WTC11 (cell line): ENCODE data around the gene GTF2A1L. TPM values are rescaled to one million over a fixed set of nuclear protein-coding genes. Genes with fewer than 3 reads are reported as not detected.

ENCODE experiments used
- ATAC-seq: fragments of 200-7000 bp; cut with Tn5 transposase; 2 replicates; pipeline ENCODE4 v1.10.0; 2021; ENCODE audit warnings: mild to moderate bottlenecking, moderate library complexity
- CTCF ChIA-PET: fragments of 300-600 bp; sonication (Branson Sonifier 250); formaldehyde crosslinking; loops from one replicate; lab custom pipeline; 2021; ENCODE audit warnings: antibody characterized with exemption; lab: Charles Lee
- POLR2A ChIA-PET: fragments of 350-600 bp; sonication (Branson Sonifier 250); formaldehyde crosslinking; loops from one replicate; lab custom pipeline; 2021; ENCODE audit warnings: antibody characterized with exemption; lab: Charles Lee
- DNase-seq: peaks from one replicate; pipeline ENCODE4 v3.0.0; 2021; ENCODE audit warnings: low spot score
- H3K27ac Mint-ChIP-seq: 2 replicates; pipeline ENCODE4 v1.8.0; 2021; ENCODE audit warnings: mixed read lengths
- H3K27me3 Mint-ChIP-seq: 2 replicates; pipeline ENCODE4 v1.8.0; 2021; ENCODE audit warnings: low read depth, mild to moderate bottlenecking, moderate library complexity, mixed read lengths
- H3K36me3 Mint-ChIP-seq: 2 replicates; pipeline ENCODE4 v1.8.0; 2021; ENCODE audit warnings: mixed read lengths
- H3K4me1 Mint-ChIP-seq: 2 replicates; pipeline ENCODE4 v1.8.0; 2022; ENCODE audit warnings: mixed read lengths
- H3K4me3 Mint-ChIP-seq: 2 replicates; pipeline ENCODE4 v1.8.0; 2021; ENCODE audit warnings: mild to moderate bottlenecking, moderate library complexity, mixed read lengths
- H3K9me3 Mint-ChIP-seq: 2 replicates; pipeline ENCODE4 v1.8.0; 2021; ENCODE audit warnings: mixed read lengths
- EMX1 ChIP-seq: fragments of 250-450 bp; sonication (Bioruptor Pico); IDR thresholded peaks from 2 replicates; pipeline ENCODE4 v1.8.0; 2021; ENCODE audit warnings: mild to moderate bottlenecking
- ESRRA ChIP-seq: sonication (generic); formaldehyde crosslinking; IDR thresholded peaks from 2 replicates; pipeline ENCODE4 v1.8.1; 2022; ENCODE audit warnings: mild to moderate bottlenecking, missing genetic modification reagents, borderline replicate concordance
- ETV6 ChIP-seq: sonication (generic); formaldehyde crosslinking; IDR thresholded peaks from 2 replicates; pipeline ENCODE4 v1.8.1; 2022; ENCODE audit warnings: mild to moderate bottlenecking, missing genetic modification reagents
- GTF2I ChIP-seq: fragments of 250-450 bp; sonication (Bioruptor Pico); conservative IDR thresholded peaks from 2 replicates; pipeline ENCODE4 v1.4.0; 2021; ENCODE audit warnings: mild to moderate bottlenecking
- JUN ChIP-seq: sonication (generic); formaldehyde crosslinking; IDR thresholded peaks from 2 replicates; pipeline ENCODE4 v1.8.0; 2023; ENCODE audit warnings: mild to moderate bottlenecking, missing genetic modification reagents
- NFATC4 ChIP-seq: fragments of 250-450 bp; sonication (Bioruptor Pico); IDR thresholded peaks from 2 replicates; pipeline ENCODE4 v1.9.0; 2021; ENCODE audit warnings: mild to moderate bottlenecking
- NFYB ChIP-seq: sonication (generic); formaldehyde crosslinking; conservative IDR thresholded peaks from 2 replicates; pipeline ENCODE4 v1.8.0; 2022; ENCODE audit warnings: low read depth, missing genetic modification reagents
- NR1H2 ChIP-seq: sonication (generic); formaldehyde crosslinking; IDR thresholded peaks from 2 replicates; pipeline ENCODE4 v1.9.0; 2021; ENCODE audit warnings: mild to moderate bottlenecking, moderate library complexity, missing genetic modification reagents
- SMAD3 ChIP-seq: sonication (generic); formaldehyde crosslinking; IDR thresholded peaks from 2 replicates; pipeline ENCODE4 v1.8.0; 2022; ENCODE audit warnings: missing genetic modification reagents, mild to moderate bottlenecking, borderline replicate concordance
- SMAD4 ChIP-seq: sonication (generic); formaldehyde crosslinking; IDR thresholded peaks from 2 replicates; pipeline ENCODE4 v1.8.0; 2022; ENCODE audit warnings: mild to moderate bottlenecking, missing genetic modification reagents
- SOX15 ChIP-seq: fragments of 250-450 bp; sonication (Bioruptor Pico); IDR thresholded peaks from 2 replicates; pipeline ENCODE4 v1.9.0; 2021; ENCODE audit warnings: mild to moderate bottlenecking
- total RNA-seq: library from RNA; stranded (reverse); gene quantifications from 3 replicates; pipeline ENCODE4 v1.2.3, GENCODE V29; 2021
- TF ChIP-seq, protein P1 (sequence below): fragments of 250-450 bp; sonication (Bioruptor Pico); IDR thresholded peaks from 2 replicates; pipeline ENCODE4 v1.9.0; 2021; ENCODE audit warnings: mild to moderate bottlenecking, borderline replicate concordance
- TF ChIP-seq, protein P2 (sequence below): sonication (generic); formaldehyde crosslinking; IDR thresholded peaks from 2 replicates; pipeline ENCODE4 v1.8.1; 2023; ENCODE audit warnings: mild to moderate bottlenecking, missing genetic modification reagents, moderate library complexity
- TF ChIP-seq, protein P3 (sequence below): fragments of 250-450 bp; sonication (Bioruptor Pico); IDR thresholded peaks from 2 replicates; pipeline ENCODE4 v2.1.2; 2022; ENCODE audit warnings: mild to moderate bottlenecking, moderate library complexity
- TF ChIP-seq, protein P4 (sequence below): sonication (generic); formaldehyde crosslinking; IDR thresholded peaks from 2 replicates; pipeline ENCODE4 v1.8.1; 2022; ENCODE audit warnings: low read depth, missing genetic modification reagents, borderline replicate concordance
- TF ChIP-seq, protein P5 (sequence below): fragments of 250-450 bp; sonication (Bioruptor Pico); IDR thresholded peaks from 2 replicates; pipeline ENCODE4 v1.9.0; 2021; ENCODE audit warnings: mild to moderate bottlenecking
- TF ChIP-seq, protein P6 (sequence below): fragments of 250-450 bp; sonication (Bioruptor Pico); IDR thresholded peaks from 2 replicates; pipeline ENCODE4 v1.9.0; 2021; ENCODE audit warnings: moderate library complexity, mild to moderate bottlenecking, inconsistent platforms, borderline replicate concordance
- TF ChIP-seq, protein P7 (sequence below): sonication (generic); formaldehyde crosslinking; IDR thresholded peaks from 2 replicates; pipeline ENCODE4 v1.8.1; 2023; ENCODE audit warnings: mild to moderate bottlenecking, missing genetic modification reagents
- TF ChIP-seq, protein P8 (sequence below): sonication (generic); formaldehyde crosslinking; conservative IDR thresholded peaks from 2 replicates; pipeline ENCODE4 v1.8.1; 2022; ENCODE audit warnings: mild to moderate bottlenecking, missing genetic modification reagents
- TF ChIP-seq, protein P9 (sequence below): fragments of 250-450 bp; sonication (Bioruptor Pico); conservative IDR thresholded peaks from 2 replicates; pipeline ENCODE4 v1.9.0; 2021; ENCODE audit warnings: mild to moderate bottlenecking

Gene GTF2A1L
- total RNA-seq, 1 experiment from 2014 or later, result not detected

DNA sequence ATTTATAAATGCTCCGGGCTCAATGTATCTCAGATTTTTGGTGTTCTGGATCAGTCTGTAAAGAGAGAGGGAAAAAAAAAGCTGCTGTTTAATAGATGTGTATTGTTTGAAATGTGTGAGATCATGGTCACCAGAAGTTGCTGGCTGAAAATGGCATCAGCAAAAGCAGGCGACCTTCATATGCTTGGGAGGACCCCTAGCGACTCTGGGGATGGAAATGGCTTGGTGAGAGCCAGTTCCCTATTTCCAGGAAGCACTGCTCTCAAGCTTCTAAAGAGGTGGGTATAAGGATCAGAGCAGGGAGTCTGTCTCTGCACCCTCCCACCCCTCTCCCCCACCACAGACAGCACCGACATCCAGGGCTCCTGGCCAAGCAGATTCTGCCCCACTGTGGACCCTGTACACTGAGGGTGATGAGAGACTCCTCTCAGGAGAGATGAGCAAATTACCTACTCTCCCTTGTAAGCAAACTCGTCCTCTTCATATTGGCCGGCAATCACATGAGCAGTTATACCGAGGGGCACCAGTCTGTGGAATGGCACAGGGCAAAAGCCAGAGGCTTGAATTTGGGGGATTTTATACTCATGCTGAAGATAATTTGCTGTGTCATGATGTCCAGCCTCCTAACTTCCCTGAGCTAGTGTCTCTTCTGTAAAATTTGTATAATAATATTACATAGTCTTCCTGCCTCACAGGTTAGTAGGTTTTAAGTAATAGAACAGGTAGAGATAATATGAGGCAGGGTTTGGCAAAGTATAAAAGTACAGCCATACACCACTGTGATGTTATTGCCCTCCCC, 108.2 kb downstream of the GTF2A1L start (continued):
- TF ChIP-seq, protein P1, sequence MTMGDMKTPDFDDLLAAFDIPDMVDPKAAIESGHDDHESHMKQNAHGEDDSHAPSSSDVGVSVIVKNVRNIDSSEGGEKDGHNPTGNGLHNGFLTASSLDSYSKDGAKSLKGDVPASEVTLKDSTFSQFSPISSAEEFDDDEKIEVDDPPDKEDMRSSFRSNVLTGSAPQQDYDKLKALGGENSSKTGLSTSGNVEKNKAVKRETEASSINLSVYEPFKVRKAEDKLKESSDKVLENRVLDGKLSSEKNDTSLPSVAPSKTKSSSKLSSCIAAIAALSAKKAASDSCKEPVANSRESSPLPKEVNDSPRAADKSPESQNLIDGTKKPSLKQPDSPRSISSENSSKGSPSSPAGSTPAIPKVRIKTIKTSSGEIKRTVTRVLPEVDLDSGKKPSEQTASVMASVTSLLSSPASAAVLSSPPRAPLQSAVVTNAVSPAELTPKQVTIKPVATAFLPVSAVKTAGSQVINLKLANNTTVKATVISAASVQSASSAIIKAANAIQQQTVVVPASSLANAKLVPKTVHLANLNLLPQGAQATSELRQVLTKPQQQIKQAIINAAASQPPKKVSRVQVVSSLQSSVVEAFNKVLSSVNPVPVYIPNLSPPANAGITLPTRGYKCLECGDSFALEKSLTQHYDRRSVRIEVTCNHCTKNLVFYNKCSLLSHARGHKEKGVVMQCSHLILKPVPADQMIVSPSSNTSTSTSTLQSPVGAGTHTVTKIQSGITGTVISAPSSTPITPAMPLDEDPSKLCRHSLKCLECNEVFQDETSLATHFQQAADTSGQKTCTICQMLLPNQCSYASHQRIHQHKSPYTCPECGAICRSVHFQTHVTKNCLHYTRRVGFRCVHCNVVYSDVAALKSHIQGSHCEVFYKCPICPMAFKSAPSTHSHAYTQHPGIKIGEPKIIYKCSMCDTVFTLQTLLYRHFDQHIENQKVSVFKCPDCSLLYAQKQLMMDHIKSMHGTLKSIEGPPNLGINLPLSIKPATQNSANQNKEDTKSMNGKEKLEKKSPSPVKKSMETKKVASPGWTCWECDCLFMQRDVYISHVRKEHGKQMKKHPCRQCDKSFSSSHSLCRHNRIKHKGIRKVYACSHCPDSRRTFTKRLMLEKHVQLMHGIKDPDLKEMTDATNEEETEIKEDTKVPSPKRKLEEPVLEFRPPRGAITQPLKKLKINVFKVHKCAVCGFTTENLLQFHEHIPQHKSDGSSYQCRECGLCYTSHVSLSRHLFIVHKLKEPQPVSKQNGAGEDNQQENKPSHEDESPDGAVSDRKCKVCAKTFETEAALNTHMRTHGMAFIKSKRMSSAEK (CRISPR knock-in tag), result no peak
- TF ChIP-seq, protein P2, sequence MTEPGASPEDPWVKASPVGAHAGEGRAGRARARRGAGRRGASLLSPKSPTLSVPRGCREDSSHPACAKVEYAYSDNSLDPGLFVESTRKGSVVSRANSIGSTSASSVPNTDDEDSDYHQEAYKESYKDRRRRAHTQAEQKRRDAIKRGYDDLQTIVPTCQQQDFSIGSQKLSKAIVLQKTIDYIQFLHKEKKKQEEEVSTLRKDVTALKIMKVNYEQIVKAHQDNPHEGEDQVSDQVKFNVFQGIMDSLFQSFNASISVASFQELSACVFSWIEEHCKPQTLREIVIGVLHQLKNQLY (CRISPR knock-in tag), result no peak
- TF ChIP-seq, protein P3, sequence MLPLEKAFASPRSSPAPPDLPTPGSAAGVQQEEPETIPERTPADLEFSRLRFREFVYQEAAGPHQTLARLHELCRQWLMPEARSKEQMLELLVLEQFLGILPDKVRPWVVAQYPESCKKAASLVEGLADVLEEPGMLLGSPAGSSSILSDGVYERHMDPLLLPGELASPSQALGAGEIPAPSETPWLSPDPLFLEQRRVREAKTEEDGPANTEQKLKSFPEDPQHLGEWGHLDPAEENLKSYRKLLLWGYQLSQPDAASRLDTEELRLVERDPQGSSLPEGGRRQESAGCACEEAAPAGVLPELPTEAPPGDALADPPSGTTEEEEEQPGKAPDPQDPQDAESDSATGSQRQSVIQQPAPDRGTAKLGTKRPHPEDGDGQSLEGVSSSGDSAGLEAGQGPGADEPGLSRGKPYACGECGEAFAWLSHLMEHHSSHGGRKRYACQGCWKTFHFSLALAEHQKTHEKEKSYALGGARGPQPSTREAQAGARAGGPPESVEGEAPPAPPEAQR (CRISPR knock-in tag), result no peak
- TF ChIP-seq GTF2I (CRISPR knock-in tag), result no peak
- no peak for TF ChIP-seq SMAD4 (CRISPR knock-in tag)
- no peak for TF ChIP-seq NFYB (CRISPR knock-in tag)
- TF ChIP-seq SMAD3 (CRISPR knock-in tag), result no peak
- TF ChIP-seq, protein P4, sequence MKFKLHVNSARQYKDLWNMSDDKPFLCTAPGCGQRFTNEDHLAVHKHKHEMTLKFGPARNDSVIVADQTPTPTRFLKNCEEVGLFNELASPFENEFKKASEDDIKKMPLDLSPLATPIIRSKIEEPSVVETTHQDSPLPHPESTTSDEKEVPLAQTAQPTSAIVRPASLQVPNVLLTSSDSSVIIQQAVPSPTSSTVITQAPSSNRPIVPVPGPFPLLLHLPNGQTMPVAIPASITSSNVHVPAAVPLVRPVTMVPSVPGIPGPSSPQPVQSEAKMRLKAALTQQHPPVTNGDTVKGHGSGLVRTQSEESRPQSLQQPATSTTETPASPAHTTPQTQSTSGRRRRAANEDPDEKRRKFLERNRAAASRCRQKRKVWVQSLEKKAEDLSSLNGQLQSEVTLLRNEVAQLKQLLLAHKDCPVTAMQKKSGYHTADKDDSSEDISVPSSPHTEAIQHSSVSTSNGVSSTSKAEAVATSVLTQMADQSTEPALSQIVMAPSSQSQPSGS (CRISPR knock-in tag), result no peak

DNA sequence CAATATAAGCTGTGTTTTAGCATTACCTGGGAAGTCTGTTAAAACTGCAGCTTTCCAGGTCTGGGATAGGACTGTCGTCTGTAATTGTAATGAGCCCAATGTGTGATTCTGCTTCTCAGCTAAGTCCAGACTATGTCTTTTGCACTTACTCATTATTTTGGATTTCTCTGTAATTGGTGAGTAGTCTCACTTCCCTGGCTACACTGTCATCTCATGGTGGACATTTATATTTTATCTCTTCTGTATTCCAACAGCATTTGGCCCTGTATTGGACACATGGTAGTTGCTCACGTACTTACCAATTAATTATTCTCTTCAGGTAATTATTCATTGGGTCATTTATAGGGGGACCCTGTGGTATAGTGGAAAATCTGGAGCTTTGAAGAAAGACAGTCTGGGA, 109.9 kb downstream of the GTF2A1L start:
- Mint-ChIP-seq H3K4me1 (peaks cover 25% of the 10 kb centered on the region), H3K36me3 (no peaks in the 10 kb centered on the region), H3K9me3 (no peaks in the 10 kb centered on the region), H3K4me3 (no peak overlapping the region), H3K27ac (no peak overlapping the region), H3K27me3 (no peaks in the 10 kb centered on the region)
- ATAC-seq (no peak), DNase-seq (no peak)
- CTCF ChIA-PET, result interaction anchor here (1.0 kb wide), 1 partner anchor 127 kb away, joined by 3 read pairs; no protein-coding TSS in a partner anchor
- POLR2A ChIA-PET, result interaction anchor here (0.5 kb wide), 1 partner anchor 58 kb away, joined by 4 read pairs; no protein-coding TSS in a partner anchor
- TF ChIP-seq NR1H2, result no peak
- TF ChIP-seq, protein P5, sequence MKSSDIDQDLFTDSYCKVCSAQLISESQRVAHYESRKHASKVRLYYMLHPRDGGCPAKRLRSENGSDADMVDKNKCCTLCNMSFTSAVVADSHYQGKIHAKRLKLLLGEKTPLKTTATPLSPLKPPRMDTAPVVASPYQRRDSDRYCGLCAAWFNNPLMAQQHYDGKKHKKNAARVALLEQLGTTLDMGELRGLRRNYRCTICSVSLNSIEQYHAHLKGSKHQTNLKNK, result no peak
- no peak for TF ChIP-seq NFATC4
- TF ChIP-seq ETV6, result no peak
- no peak for TF ChIP-seq JUN (CRISPR knock-in tag)
- TF ChIP-seq, protein P6, sequence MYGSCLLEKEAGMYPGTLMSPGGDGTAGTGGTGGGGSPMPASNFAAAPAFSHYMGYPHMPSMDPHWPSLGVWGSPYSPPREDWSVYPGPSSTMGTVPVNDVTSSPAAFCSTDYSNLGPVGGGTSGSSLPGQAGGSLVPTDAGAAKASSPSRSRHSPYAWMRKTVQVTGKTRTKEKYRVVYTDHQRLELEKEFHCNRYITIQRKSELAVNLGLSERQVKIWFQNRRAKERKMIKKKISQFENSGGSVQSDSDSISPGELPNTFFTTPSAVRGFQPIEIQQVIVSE (CRISPR knock-in tag), result no peak
- no peak for TF ChIP-seq SOX15 (CRISPR knock-in tag)
- TF ChIP-seq, protein P7, sequence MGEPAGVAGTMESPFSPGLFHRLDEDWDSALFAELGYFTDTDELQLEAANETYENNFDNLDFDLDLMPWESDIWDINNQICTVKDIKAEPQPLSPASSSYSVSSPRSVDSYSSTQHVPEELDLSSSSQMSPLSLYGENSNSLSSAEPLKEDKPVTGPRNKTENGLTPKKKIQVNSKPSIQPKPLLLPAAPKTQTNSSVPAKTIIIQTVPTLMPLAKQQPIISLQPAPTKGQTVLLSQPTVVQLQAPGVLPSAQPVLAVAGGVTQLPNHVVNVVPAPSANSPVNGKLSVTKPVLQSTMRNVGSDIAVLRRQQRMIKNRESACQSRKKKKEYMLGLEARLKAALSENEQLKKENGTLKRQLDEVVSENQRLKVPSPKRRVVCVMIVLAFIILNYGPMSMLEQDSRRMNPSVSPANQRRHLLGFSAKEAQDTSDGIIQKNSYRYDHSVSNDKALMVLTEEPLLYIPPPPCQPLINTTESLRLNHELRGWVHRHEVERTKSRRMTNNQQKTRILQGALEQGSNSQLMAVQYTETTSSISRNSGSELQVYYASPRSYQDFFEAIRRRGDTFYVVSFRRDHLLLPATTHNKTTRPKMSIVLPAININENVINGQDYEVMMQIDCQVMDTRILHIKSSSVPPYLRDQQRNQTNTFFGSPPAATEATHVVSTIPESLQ (CRISPR knock-in tag), result no peak
- TF ChIP-seq EMX1, result no peak
- no peak for TF ChIP-seq ESRRA (CRISPR knock-in tag)
- TF ChIP-seq, protein P8, sequence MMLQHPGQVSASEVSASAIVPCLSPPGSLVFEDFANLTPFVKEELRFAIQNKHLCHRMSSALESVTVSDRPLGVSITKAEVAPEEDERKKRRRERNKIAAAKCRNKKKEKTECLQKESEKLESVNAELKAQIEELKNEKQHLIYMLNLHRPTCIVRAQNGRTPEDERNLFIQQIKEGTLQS (CRISPR knock-in tag), result no peak
- TF ChIP-seq, protein P9, sequence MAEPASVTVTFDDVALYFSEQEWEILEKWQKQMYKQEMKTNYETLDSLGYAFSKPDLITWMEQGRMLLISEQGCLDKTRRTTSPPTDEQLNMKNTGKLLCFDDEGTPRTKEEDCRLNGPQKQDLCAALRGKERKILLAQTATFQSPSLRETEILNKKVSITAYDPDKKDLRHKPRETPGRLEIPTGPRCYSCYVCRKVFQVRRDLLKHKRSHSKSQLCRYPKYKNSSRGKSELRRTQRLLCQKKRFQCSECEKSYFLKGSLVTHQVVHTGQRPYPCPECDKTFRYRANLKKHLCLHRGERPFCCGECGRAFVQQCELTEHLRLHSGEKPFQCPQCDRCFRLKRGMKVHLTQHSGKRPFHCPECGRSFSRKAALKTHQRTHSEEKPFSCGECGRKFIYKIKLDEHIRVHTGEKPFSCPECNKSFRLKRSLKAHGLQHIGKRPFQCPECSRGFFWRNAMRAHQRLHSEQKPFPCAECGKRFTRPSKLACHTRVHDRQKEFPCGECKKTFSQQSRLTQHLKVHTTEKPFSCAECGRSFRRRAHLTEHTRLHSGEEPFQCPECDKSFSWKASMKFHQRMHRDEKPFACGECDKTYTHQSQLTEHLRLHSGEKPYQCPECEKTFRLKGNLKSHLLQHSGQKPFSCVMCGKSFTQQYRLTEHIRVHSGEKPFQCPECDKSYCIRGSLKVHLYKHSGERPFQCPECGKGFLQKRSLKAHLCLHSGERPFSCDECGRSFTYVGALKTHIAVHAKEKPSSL, result no peak
